ENCODE measurements around the gene LHPP.

LHPP gene

DNA sequence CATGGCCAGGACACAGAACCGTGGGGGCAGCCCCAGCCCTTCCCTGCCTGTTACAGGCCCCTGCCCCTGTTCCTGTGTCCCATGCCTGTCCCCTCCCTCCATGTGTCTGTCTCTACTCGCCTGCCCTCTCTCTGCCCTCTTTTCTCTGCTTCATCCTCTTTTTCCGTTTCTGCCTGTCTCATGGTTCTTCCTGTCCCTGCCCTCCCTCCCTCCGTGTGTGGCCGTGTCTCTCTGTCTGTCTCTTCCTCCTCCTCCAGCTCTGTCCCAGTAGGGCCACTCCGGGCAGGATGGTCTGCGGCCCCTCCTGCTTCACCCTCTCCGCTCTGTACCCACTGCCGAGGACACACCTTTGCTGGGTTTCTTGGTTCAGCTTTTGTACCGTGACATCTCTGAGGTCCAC, 145.2 kb downstream of the LHPP start:
- Histone ChIP-seq H3K23ac (ENCODE audit: low read length in 2 of 2) (no peak overlapping the region), H3K27ac (ENCODE audit: low read length, poor library complexity, severe bottlenecking) (no peak overlapping the region), H2BK5ac (ENCODE audit: low read depth, low read length, poor library complexity, severe bottlenecking) (no peak overlapping the region), H3K18ac (ENCODE audit: low read depth in 1 of 2, low read length in 2 of 2) (no peak overlapping the region), H3K36me3 (ENCODE audit: control insufficient read depth in 1 of 2, insufficient read depth in 2 of 2, low read depth in 1 of 2, low read length in 2 of 2) (no peaks in the 10 kb centered on the region), H2AFZ (ENCODE audit: low read depth, low read length) (no peak overlapping the region), H2BK120ac (ENCODE audit: low read depth, low read length) (no peak overlapping the region), H3K27me3 (ENCODE audit: control insufficient read depth in 1 of 2, insufficient read depth in 1 of 2, low read length in 2 of 2) (no peaks in the 10 kb centered on the region), H3K4ac (ENCODE audit: low read depth in 1 of 2, low read length in 2 of 2) (no peak overlapping the region), H4K8ac (ENCODE audit: low read length) (no peak overlapping the region), H3K79me1 (replicated peaks; ENCODE audit: low read length, poor library complexity, severe bottlenecking) (no peaks in the 10 kb centered on the region), H2BK12ac (ENCODE audit: low read length in 2 of 2) (no peak overlapping the region), H3K4me1 (ENCODE audit: control insufficient read depth, insufficient read depth, low read depth, low read length) (no peaks in the 10 kb centered on the region), H3K9ac (ENCODE audit: low read length) (no peak overlapping the region), H2AK5ac (ENCODE audit: low read length, severe bottlenecking) (no peak overlapping the region), H3K4me2 (ENCODE audit: low read length, poor library complexity, severe bottlenecking) (no peak overlapping the region), H4K91ac (ENCODE audit: low read length) (no peak overlapping the region), H3K14ac (ENCODE audit: low read length in 2 of 2) (peak overlapping the region in 1 of 2 experiments; percentile 26), H3K9me3 (ENCODE audit: control insufficient read depth, low read length) (no peaks in the 10 kb centered on the region), H3K4me3 (ENCODE audit: insufficient read depth in 1 of 2, low read depth in 1 of 2, low read length in 2 of 2) (no peak overlapping the region), H2BK15ac (ENCODE audit: low read depth, poor library complexity, severe bottlenecking) (no peak overlapping the region)
- WGBS = 32% methylated on average over 10 of the region's 10 CpGs
- no peak for DNase-seq

DNA sequence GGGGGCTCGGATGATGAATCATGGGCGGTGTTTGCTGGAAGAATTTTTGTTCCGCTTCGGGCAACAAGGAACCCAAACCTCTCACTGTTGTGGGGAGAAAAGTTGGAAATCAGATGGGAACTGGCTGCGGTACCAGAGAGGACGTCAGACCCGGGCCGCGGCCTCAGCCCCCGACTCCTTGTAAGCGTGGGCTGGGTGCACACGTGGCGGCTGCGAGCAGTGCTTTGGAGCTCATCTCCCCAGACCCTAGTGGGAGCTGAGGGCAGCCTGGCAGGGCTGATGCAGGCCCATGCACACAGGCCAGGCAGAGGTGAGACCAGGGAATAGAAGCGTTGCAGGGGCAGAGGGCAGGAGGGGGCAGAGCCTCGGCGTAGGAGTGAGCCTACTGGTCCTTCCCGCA, 146.1 kb downstream of the LHPP start:
- Histone ChIP-seq H3K79me1 (replicated peaks; ENCODE audit: low read length, poor library complexity, severe bottlenecking) (no peaks in the 10 kb centered on the region), H3K9me3 (ENCODE audit: control insufficient read depth, low read length) (no peaks in the 10 kb centered on the region), H2BK15ac (ENCODE audit: low read depth, poor library complexity, severe bottlenecking) (no peak overlapping the region), H3K4me2 (ENCODE audit: low read length, poor library complexity, severe bottlenecking) (no peak overlapping the region), H3K14ac (ENCODE audit: low read length in 2 of 2) (no peak overlapping the region), H2AK5ac (ENCODE audit: low read length, severe bottlenecking) (no peak overlapping the region), H2BK120ac (ENCODE audit: low read depth, low read length) (no peak overlapping the region), H4K91ac (ENCODE audit: low read length) (no peak overlapping the region), H3K27ac (ENCODE audit: low read length, poor library complexity, severe bottlenecking) (no peak overlapping the region), H3K4me1 (ENCODE audit: control insufficient read depth, insufficient read depth, low read depth, low read length) (no peaks in the 10 kb centered on the region), H3K27me3 (ENCODE audit: control insufficient read depth in 1 of 2, insufficient read depth in 1 of 2, low read length in 2 of 2) (no peaks in the 10 kb centered on the region), H2BK5ac (ENCODE audit: low read depth, low read length, poor library complexity, severe bottlenecking) (no peak overlapping the region), H3K4ac (ENCODE audit: low read depth in 1 of 2, low read length in 2 of 2) (no peak overlapping the region), H2BK12ac (ENCODE audit: low read length in 2 of 2) (no peak overlapping the region), H3K18ac (ENCODE audit: low read depth in 1 of 2, low read length in 2 of 2) (no peak overlapping the region), H2AFZ (ENCODE audit: low read depth, low read length) (no peak overlapping the region), H3K4me3 (ENCODE audit: insufficient read depth in 1 of 2, low read depth in 1 of 2, low read length in 2 of 2) (no peak overlapping the region), H3K9ac (ENCODE audit: low read length) (no peak overlapping the region), H3K36me3 (ENCODE audit: control insufficient read depth in 1 of 2, insufficient read depth in 2 of 2, low read depth in 1 of 2, low read length in 2 of 2) (no peaks in the 10 kb centered on the region), H3K23ac (ENCODE audit: low read length in 2 of 2) (no peak overlapping the region), H4K8ac (ENCODE audit: low read length) (no peak overlapping the region)
- DNase-seq = no peak
- WGBS = 93% methylated on average over 18 of the region's 18 CpGs

DNA sequence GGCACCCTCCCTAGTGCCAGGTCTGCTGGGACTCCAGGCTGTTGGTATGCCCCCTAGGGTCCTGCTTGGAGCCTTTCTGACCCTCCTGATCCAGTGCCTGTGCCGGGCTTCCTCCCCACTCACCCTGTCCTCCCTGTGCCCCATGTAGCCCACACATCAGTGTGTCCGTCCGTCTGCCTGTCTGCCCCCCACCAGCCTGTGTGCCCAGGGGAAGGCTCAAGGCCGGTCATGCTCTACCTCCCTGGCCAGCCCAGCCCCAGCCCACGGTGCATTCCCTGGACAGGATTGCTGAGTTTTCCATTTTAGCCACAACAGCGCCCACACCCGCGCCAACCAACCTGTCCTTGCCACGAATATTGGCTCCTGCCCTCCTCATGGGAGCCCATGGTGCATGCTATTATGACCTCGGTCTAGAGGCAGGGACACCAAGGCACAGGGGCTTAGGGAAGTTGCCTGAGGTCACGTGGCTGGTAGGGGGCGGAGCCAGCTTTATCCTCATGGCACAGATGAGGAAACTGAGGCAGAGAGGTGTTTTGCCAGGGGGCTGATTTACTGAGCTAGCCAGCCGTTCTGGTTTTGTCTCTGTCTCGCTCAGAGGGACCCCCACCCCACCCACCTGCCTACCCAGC, 146.6 kb downstream of the LHPP start:
- Histone ChIP-seq H3K27me3 (ENCODE audit: control insufficient read depth in 1 of 2, insufficient read depth in 1 of 2, low read length in 2 of 2) (no peaks in the 10 kb centered on the region), H3K4me3 (ENCODE audit: insufficient read depth in 1 of 2, low read depth in 1 of 2, low read length in 2 of 2) (no peak overlapping the region), H3K36me3 (ENCODE audit: control insufficient read depth in 1 of 2, insufficient read depth in 2 of 2, low read depth in 1 of 2, low read length in 2 of 2) (no peaks in the 10 kb centered on the region), H3K4me1 (ENCODE audit: control insufficient read depth, insufficient read depth, low read depth, low read length) (no peaks in the 10 kb centered on the region), H2BK120ac (ENCODE audit: low read depth, low read length) (no peak overlapping the region), H2AFZ (ENCODE audit: low read depth, low read length) (no peak overlapping the region), H3K14ac (ENCODE audit: low read length in 2 of 2) (no peak overlapping the region), H3K4ac (ENCODE audit: low read depth in 1 of 2, low read length in 2 of 2) (no peak overlapping the region), H4K91ac (ENCODE audit: low read length) (no peak overlapping the region), H4K8ac (ENCODE audit: low read length) (no peak overlapping the region), H3K4me2 (ENCODE audit: low read length, poor library complexity, severe bottlenecking) (no peak overlapping the region), H3K79me1 (replicated peaks; ENCODE audit: low read length, poor library complexity, severe bottlenecking) (no peaks in the 10 kb centered on the region), H2AK5ac (ENCODE audit: low read length, severe bottlenecking) (no peak overlapping the region), H3K18ac (ENCODE audit: low read depth in 1 of 2, low read length in 2 of 2) (no peak overlapping the region), H3K23ac (ENCODE audit: low read length in 2 of 2) (no peak overlapping the region), H2BK12ac (ENCODE audit: low read length in 2 of 2) (no peak overlapping the region), H2BK15ac (ENCODE audit: low read depth, poor library complexity, severe bottlenecking) (no peak overlapping the region), H3K9ac (ENCODE audit: low read length) (no peak overlapping the region), H2BK5ac (ENCODE audit: low read depth, low read length, poor library complexity, severe bottlenecking) (no peak overlapping the region), H3K27ac (ENCODE audit: low read length, poor library complexity, severe bottlenecking) (no peak overlapping the region), H3K9me3 (ENCODE audit: control insufficient read depth, low read length) (no peaks in the 10 kb centered on the region)
- 94% methylated on average over 14 of the region's 14 CpGs for WGBS
- DNase-seq = no peak

DNA sequence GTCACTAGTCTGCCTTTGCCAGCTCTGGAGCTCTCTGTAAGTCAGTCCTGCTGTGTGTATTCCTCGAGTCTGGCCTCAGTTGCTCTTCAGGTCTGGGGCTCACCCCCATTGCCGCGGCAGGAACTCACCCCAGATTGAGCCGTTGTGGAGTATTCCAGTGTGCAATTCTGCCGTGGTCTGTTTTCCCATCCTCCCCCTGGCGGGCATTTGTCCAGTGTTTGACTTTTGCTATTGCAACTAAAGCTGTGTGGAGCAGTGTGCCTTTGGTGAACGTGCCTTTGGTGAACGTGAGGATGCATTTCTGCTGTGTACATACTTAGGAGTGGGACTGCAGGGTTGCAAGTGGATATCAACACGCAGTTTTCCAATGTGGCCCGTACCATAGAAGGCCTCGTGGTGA, 148.1 kb downstream of the LHPP start:
- Histone ChIP-seq H3K9ac (ENCODE audit: low read length) (no peak overlapping the region), H2AFZ (ENCODE audit: low read depth, low read length) (no peak overlapping the region), H3K23ac (ENCODE audit: low read length in 2 of 2) (no peak overlapping the region), H2AK5ac (ENCODE audit: low read length, severe bottlenecking) (no peak overlapping the region), H4K8ac (ENCODE audit: low read length) (no peak overlapping the region), H3K36me3 (ENCODE audit: control insufficient read depth in 1 of 2, insufficient read depth in 2 of 2, low read depth in 1 of 2, low read length in 2 of 2) (no peaks in the 10 kb centered on the region), H2BK12ac (ENCODE audit: low read length in 2 of 2) (no peak overlapping the region), H3K4me2 (ENCODE audit: low read length, poor library complexity, severe bottlenecking) (no peak overlapping the region), H3K27ac (ENCODE audit: low read length, poor library complexity, severe bottlenecking) (no peak overlapping the region), H3K27me3 (ENCODE audit: control insufficient read depth in 1 of 2, insufficient read depth in 1 of 2, low read length in 2 of 2) (no peaks in the 10 kb centered on the region), H3K4ac (ENCODE audit: low read depth in 1 of 2, low read length in 2 of 2) (no peak overlapping the region), H3K9me3 (ENCODE audit: control insufficient read depth, low read length) (no peaks in the 10 kb centered on the region), H2BK15ac (ENCODE audit: low read depth, poor library complexity, severe bottlenecking) (no peak overlapping the region), H3K18ac (ENCODE audit: low read depth in 1 of 2, low read length in 2 of 2) (no peak overlapping the region), H2BK5ac (ENCODE audit: low read depth, low read length, poor library complexity, severe bottlenecking) (no peak overlapping the region), H3K4me3 (ENCODE audit: insufficient read depth in 1 of 2, low read depth in 1 of 2, low read length in 2 of 2) (no peak overlapping the region), H3K79me1 (replicated peaks; ENCODE audit: low read length, poor library complexity, severe bottlenecking) (no peaks in the 10 kb centered on the region), H3K4me1 (ENCODE audit: control insufficient read depth, insufficient read depth, low read depth, low read length) (no peaks in the 10 kb centered on the region), H2BK120ac (ENCODE audit: low read depth, low read length) (no peak overlapping the region), H4K91ac (ENCODE audit: low read length) (no peak overlapping the region), H3K14ac (ENCODE audit: low read length in 2 of 2) (no peak overlapping the region)
- DNase-seq = no peak
- 86% methylated on average over 11 of the region's 11 CpGs for WGBS
